Liver (tissue), 9 donors: ENCODE data around the gene ANKRD65. TPM values are rescaled to one million over a fixed set of nuclear protein-coding genes. Genes with fewer than 3 reads are reported as not detected.

Source experiments
- DNase-seq: peaks from one replicate; pipeline ENCODE4 v3.0.0-alpha.2; 2017; ENCODE audit warnings: low spot score
- H3K27ac ChIP-seq, 2 donors: one replicate each; pipeline ENCODE4 v1.7.0; 2013; ENCODE audit warnings: inconsistent platforms in 2 of 2, low read length in 2 of 2, control low read depth in 1 of 2, low read depth in 1 of 2, mild to moderate bottlenecking in 1 of 2
- H3K27me3 ChIP-seq, 4 donors: one replicate each; pipeline versions ENCODE4 v1.6.1 to v1.7.0; 2013; ENCODE audit warnings: low read length in 3 of 4, inconsistent platforms in 1 of 4, mild to moderate bottlenecking in 1 of 4, moderate library complexity in 1 of 4; ENCODE audit not compliant: control insufficient read depth in 4 of 4, insufficient read depth in 4 of 4
- H3K36me3 ChIP-seq, 4 donors: one replicate each; pipeline versions ENCODE4 v1.6.1 to v1.7.0; 2013; ENCODE audit warnings: low read length in 3 of 4, mild to moderate bottlenecking in 3 of 4, low read depth in 1 of 4, moderate library complexity in 1 of 4; ENCODE audit not compliant: control insufficient read depth in 4 of 4, insufficient read depth in 3 of 4
- H3K4me1 ChIP-seq, 4 donors: one replicate each; pipeline versions ENCODE4 v1.6.1 to v1.7.0; 2013; ENCODE audit warnings: low read length in 3 of 4, mild to moderate bottlenecking in 3 of 4, moderate library complexity in 1 of 4; ENCODE audit not compliant: control insufficient read depth in 4 of 4, insufficient read depth in 4 of 4
- H3K4me3 ChIP-seq, 3 donors: one replicate each; pipeline versions ENCODE4 v1.6.1 to v1.7.0; 2013; ENCODE audit warnings: low read length in 3 of 3, control low read depth in 1 of 3, low read depth in 1 of 3, mild to moderate bottlenecking in 1 of 3
- H3K9ac ChIP-seq, 2 donors: one replicate each; pipeline ENCODE4 v1.7.0; 2013; ENCODE audit warnings: low read length in 2 of 2, mild to moderate bottlenecking in 2 of 2, moderate library complexity in 2 of 2, control low read depth in 1 of 2, low read depth in 1 of 2
- H3K9me3 ChIP-seq, 4 donors: one replicate each; pipeline versions ENCODE4 v1.6.1 to v1.7.0; 2013; ENCODE audit warnings: low read length in 3 of 4; ENCODE audit not compliant: control insufficient read depth in 4 of 4
- ATF3 ChIP-seq: IDR thresholded peaks from 2 replicates; pipeline ENCODE4 v1.6.1; 2016; ENCODE audit warnings: antibody characterized with exemption
- CTCF ChIP-seq: fragments of 150-350 bp; IDR thresholded peaks from 2 replicates; pipeline ENCODE4 v1.5.1; 2017; ENCODE audit warnings: improper control_type of control experiment, low read depth, low read length; ENCODE audit not compliant: missing input control
- EGR1 ChIP-seq, 2 donors: IDR thresholded peaks; 2 replicates each; pipeline ENCODE4 v1.6.1; 2016 to 2018; ENCODE audit warnings: antibody characterized with exemption in 2 of 2, low read depth in 2 of 2
- FOXA1 ChIP-seq: IDR thresholded peaks from 2 replicates; pipeline ENCODE4 v1.6.1; 2016; ENCODE audit warnings: antibody characterized with exemption
- FOXA2 ChIP-seq: IDR thresholded peaks from 2 replicates; pipeline ENCODE4 v1.6.1; 2016; ENCODE audit warnings: antibody characterized with exemption
- GABPA ChIP-seq, 2 donors: IDR thresholded peaks in 1 of 2; conservative IDR thresholded peaks in 1 of 2; 2 replicates each; pipeline ENCODE4 v1.6.1; 2016; ENCODE audit warnings: antibody characterized with exemption in 2 of 2, mild to moderate bottlenecking in 1 of 2, moderate library complexity in 1 of 2
- HNF4A ChIP-seq, 2 donors: conservative IDR thresholded peaks; 2 replicates each; pipeline ENCODE4 v1.6.1; 2016; ENCODE audit warnings: antibody characterized with exemption in 2 of 2, mild to moderate bottlenecking in 2 of 2
- HNF4G ChIP-seq: IDR thresholded peaks from 2 replicates; pipeline ENCODE4 v1.6.1; 2016; ENCODE audit warnings: antibody characterized with exemption
- JUND ChIP-seq, 2 donors: IDR thresholded peaks; 2 replicates each; pipeline ENCODE4 v1.6.1; 2016; ENCODE audit warnings: antibody characterized with exemption in 2 of 2
- MAX ChIP-seq: IDR thresholded peaks from 2 replicates; pipeline ENCODE4 v1.6.1; 2016; ENCODE audit warnings: antibody characterized with exemption
- NR2F2 ChIP-seq: IDR thresholded peaks from 2 replicates; pipeline ENCODE4 v1.6.1; 2016; ENCODE audit warnings: antibody characterized with exemption
- RAD21 ChIP-seq, 2 donors: IDR thresholded peaks; 2 replicates each; pipeline ENCODE4 v1.6.1; 2016; ENCODE audit warnings: antibody characterized with exemption in 2 of 2, mild to moderate bottlenecking in 2 of 2
- REST ChIP-seq: IDR thresholded peaks from 2 replicates; pipeline ENCODE4 v1.6.1; 2016; ENCODE audit warnings: antibody characterized with exemption, mild to moderate bottlenecking
- RXRA ChIP-seq, 2 donors: IDR thresholded peaks; 2 replicates each; pipeline ENCODE4 v1.6.1; 2017 to 2018; ENCODE audit warnings: antibody characterized with exemption in 2 of 2, mild to moderate bottlenecking in 1 of 2
- SP1 ChIP-seq: IDR thresholded peaks from 2 replicates; pipeline ENCODE4 v1.6.1; 2018; ENCODE audit warnings: antibody characterized with exemption, mild to moderate bottlenecking
- TAF1 ChIP-seq: conservative IDR thresholded peaks from 2 replicates; pipeline ENCODE4 v1.6.1; 2016; ENCODE audit warnings: antibody characterized with exemption, mild to moderate bottlenecking
- YY1 ChIP-seq: IDR thresholded peaks from 2 replicates; pipeline ENCODE4 v1.6.1; 2016; ENCODE audit warnings: antibody characterized with exemption, mild to moderate bottlenecking
- ZBTB33 ChIP-seq: IDR thresholded peaks from 2 replicates; pipeline ENCODE4 v1.6.1; 2016; ENCODE audit warnings: antibody characterized with exemption
- WGBS: extraction: QIAGEN DNeasy Blood & Tissue Kit; methylation state at CpG from one replicate; pipeline ENCODE4 v1.1.7; 2013; 5-methylcytosine and 5-hydroxymethylcytosine counted together
- polyA plus RNA-seq, 2 donors: library from polyadenylated mRNA; stranded (reverse) in 1 of 2; unstranded in 1 of 2; fragments of 200-250 nt in 1 of 2; fragments of >200 nt in 1 of 2; fragmentation: Nextera tagmentation in 1 of 2; extraction: Ambion mirVana in 1 of 2; gene quantifications; one replicate each; pipeline versions ENCODE4 v1.2.1 to v1.2.3, GENCODE V29; 2013 to 2015
- total RNA-seq, 2 donors: library from RNA; depleted of rRNA; stranded (reverse); fragments of >200 nt; gene quantifications; one replicate each; pipeline ENCODE4 v1.2.3, GENCODE V29; 2014
- donor health status: healthy.
- donor health status: healthy.
- donor health status: healthy.
- donor health status: healthy.
- donor health status: healthy.

The ANKRD65 gene
- total and polyA plus RNA-seq, 4 donors: 0.14 to 0.31 (median 0.23) TPM

GRCh38 chr1:1401457-1402010 is 19.5 kb downstream of the ANKRD65 start:
- H3K4me3 ChIP-seq: peak overlapping the region; percentile 62 to 99 (median 92)
- TF ChIP-seq NR2F2 (no peak), CTCF (no peak), RXRA (IDR thresholded peaks at IDR 0.05) (no peak), ATF3 (no peak), HNF4A (conservative IDR thresholded peaks at IDR 0.05) (no peak), MAX (no peak), TAF1 (no peak), RAD21 (IDR thresholded peaks at IDR 0.05) (no peak), FOXA1 (no peak), GABPA (IDR thresholded peaks at IDR 0.05 in 1 of 2, conservative IDR thresholded peaks at IDR 0.05 in 1 of 2) (no peak), ZBTB33 (no peak), JUND (IDR thresholded peaks at IDR 0.05) (no peak), SP1 (no peak), HNF4G (no peak), REST (no peak), FOXA2 (no peak), YY1 (no peak), EGR1 (IDR thresholded peaks at IDR 0.05; ENCODE audit: low read depth in 2 of 2) (no peak)
- peak overlapping the region; percentile 75 to 83 for H3K27ac ChIP-seq
- 69% methylated on average over 7 of the region's 7 CpGs for WGBS
- H3K27me3 ChIP-seq: no peaks in the 10 kb centered on the region
- no peaks in the 10 kb centered on the region for H3K9me3 ChIP-seq
- peak overlapping the region; percentile 40 to 72 for H3K9ac ChIP-seq
- H3K4me1 ChIP-seq: peaks cover 4 to 71% (median 60%) of the 10 kb centered on the region in 4 donors
- H3K36me3 ChIP-seq: peaks cover 6 to 28% (median 19%) of the 10 kb centered on the region in 4 donors
- no peak for DNase-seq
